SK-N-SH (cell line): ENCODE data around the gene WNT2. TPM values are rescaled to one million over a fixed set of nuclear protein-coding genes. Genes with fewer than 3 reads are reported as not detected.

Experiments used
- CTCF ChIA-PET: fragments of 300-600, 350-600 bp; formaldehyde crosslinking; extraction: SDS; loops from one replicate; lab custom pipeline; 2021; lab: Yijun Ruan, JAX
- POLR2A ChIA-PET: fragments of 350-600 bp; sonication (Branson Sonifier 250); formaldehyde crosslinking; extraction: SDS; loops from one replicate; lab custom pipeline; 2020; ENCODE audit warnings: antibody characterized with exemption, inconsistent platforms; lab: Yijun Ruan, JAX
- DNase-seq: peaks from one replicate; pipeline ENCODE4 v3.0.0; 2012
- H2AFZ ChIP-seq: fragments of 200-600 bp; sonication (generic); 2 replicates; pipeline ENCODE4 v1.8.1; 2016; ENCODE audit warnings: antibody characterized with exemption, mild to moderate bottlenecking, low read depth
- H3F3A ChIP-seq: fragments of 200-600 bp; sonication (generic); replicated peaks from 2 replicates; pipeline ENCODE3; 2016; ENCODE audit warnings: antibody characterized with exemption, mild to moderate bottlenecking; ENCODE audit not compliant: insufficient read depth
- H3K27ac ChIP-seq, 2 experiments: fragments of 200-500 bp in 1 of 2; fragments of 200-600 bp in 1 of 2; sonication (Bioruptor generic) in 1 of 2; sonication (generic), shearing (Covaris generic) in 1 of 2; 2 replicates each; pipeline versions ENCODE4 v1.5.1 to v1.6.1; 2014 to 2016; ENCODE audit warnings: low read depth in 2 of 2, inconsistent platforms in 1 of 2, low read length in 1 of 2, mild to moderate bottlenecking in 1 of 2, mixed read lengths in 1 of 2
- H3K27me3 ChIP-seq: fragments of 200-600 bp; sonication (generic), shearing (Covaris generic); 2 replicates; pipeline ENCODE4 v1.6.1; 2016; ENCODE audit warnings: mixed run types; ENCODE audit not compliant: insufficient read depth
- H3K36me3 ChIP-seq, 2 experiments: fragments of 200-500 bp in 1 of 2; fragments of 200-600 bp in 1 of 2; sonication (Bioruptor generic) in 1 of 2; sonication (generic) in 1 of 2; replicated peaks in 1 of 2; 2 replicates each; pipeline versions ENCODE3 to v1.5.1; 2014 to 2016; ENCODE audit warnings: low read length in 1 of 2, mild to moderate bottlenecking in 1 of 2; ENCODE audit not compliant: insufficient read depth in 2 of 2, control insufficient read depth in 1 of 2
- H3K4me1 ChIP-seq, 2 experiments: fragments of 200-500 bp in 1 of 2; fragments of 200-600 bp in 1 of 2; sonication (Bioruptor generic) in 1 of 2; sonication (generic), shearing (Covaris generic) in 1 of 2; 2 replicates each; pipeline versions ENCODE4 v1.5.1 to v1.6.1; 2014 to 2016; ENCODE audit warnings: low read depth in 1 of 2, low read length in 1 of 2, mixed run types in 1 of 2; ENCODE audit not compliant: insufficient read depth in 2 of 2, control insufficient read depth in 1 of 2
- H3K4me2 ChIP-seq: fragments of 200-600 bp; sonication (generic), shearing (Covaris generic); 2 replicates; pipeline ENCODE4 v1.6.1; 2017; ENCODE audit warnings: mixed run types
- H3K4me3 ChIP-seq, 2 experiments: fragments of 200-500 bp in 1 of 2; fragments of 200-600 bp in 1 of 2; sonication (Bioruptor generic) in 1 of 2; sonication (generic), shearing (Covaris generic) in 1 of 2; 2 replicates each; pipeline versions ENCODE4 v1.5.1 to v1.8.1; 2014 to 2016; ENCODE audit warnings: low read depth in 2 of 2, inconsistent platforms in 1 of 2, low read length in 1 of 2, mild to moderate bottlenecking in 1 of 2, mixed read lengths in 1 of 2, moderate library complexity in 1 of 2
- H3K79me2 ChIP-seq: fragments of 200-600 bp; sonication (generic); 2 replicates; pipeline ENCODE4 v1.8.1; 2017; ENCODE audit warnings: mild to moderate bottlenecking; ENCODE audit not compliant: insufficient read depth
- H3K9ac ChIP-seq: fragments of 200-600 bp; sonication (generic); 2 replicates; pipeline ENCODE4 v1.6.1; 2017; ENCODE audit warnings: mixed run types
- H3K9me2 ChIP-seq: fragments of 200-600 bp; sonication (generic); 2 replicates; pipeline ENCODE4 v1.6.1; 2017; ENCODE audit warnings: mixed run types
- H3K9me3 ChIP-seq: fragments of 200-600 bp; sonication (generic); 2 replicates; pipeline ENCODE4 v1.6.1; 2017; ENCODE audit warnings: mixed run types, mild to moderate bottlenecking, moderate library complexity
- H4K20me1 ChIP-seq: fragments of 200-600 bp; sonication (generic); 2 replicates; pipeline ENCODE4 v1.6.1; 2017; ENCODE audit warnings: mild to moderate bottlenecking, mixed run types; ENCODE audit not compliant: insufficient read depth
- CTCF ChIP-seq: fragments of 200-600 bp; sonication (generic); IDR thresholded peaks from 2 replicates; pipeline ENCODE4 v1.6.1; 2017; ENCODE audit warnings: antibody characterized with exemption, mild to moderate bottlenecking, moderate library complexity
- ELF1 ChIP-seq: IDR thresholded peaks from 2 replicates; pipeline ENCODE4 v1.4.0; 2012
- EP300 ChIP-seq, 2 experiments: IDR thresholded peaks; 2 replicates each; pipeline versions ENCODE4 v1.4.0 to v1.6.1; 2012; ENCODE audit warnings: borderline replicate concordance in 1 of 2, low read depth in 1 of 2, low read length in 1 of 2
- EZH2phosphoT487 ChIP-seq: fragments of 200-600 bp; sonication (generic); IDR thresholded peaks from 2 replicates; pipeline ENCODE4 v1.6.1; 2017; ENCODE audit warnings: low read depth, mixed run types, mild to moderate bottlenecking, antibody characterized with exemption, moderate library complexity, borderline replicate concordance
- GATA2 ChIP-seq: sonication (generic); formaldehyde crosslinking; IDR thresholded peaks from 2 replicates; pipeline ENCODE4 v1.5.0; 2020; ENCODE audit warnings: mild to moderate bottlenecking, missing genetic modification reagents
- MEF2A ChIP-seq: IDR thresholded peaks from 2 replicates; pipeline ENCODE4 v1.4.0; 2012; ENCODE audit warnings: low read depth, borderline replicate concordance
- MXI1 ChIP-seq: IDR thresholded peaks from 2 replicates; pipeline ENCODE4 v1.6.1; 2012; ENCODE audit warnings: mild to moderate bottlenecking, low read depth, low read length, improper control_type of control experiment
- NFIC ChIP-seq: IDR thresholded peaks from 2 replicates; pipeline ENCODE4 v1.4.0; 2012; ENCODE audit warnings: borderline replicate concordance
- NRF1 ChIP-seq: IDR thresholded peaks from 2 replicates; pipeline ENCODE4 v1.6.1; 2012; ENCODE audit warnings: low read depth, mild to moderate bottlenecking, low read length
- POLR2AphosphoS5 ChIP-seq: IDR thresholded peaks from 2 replicates; pipeline ENCODE4 v1.6.1; 2012; ENCODE audit warnings: low read depth, low read length
- RAD21 ChIP-seq: IDR thresholded peaks from 2 replicates; pipeline ENCODE4 v1.6.1; 2012; ENCODE audit warnings: mild to moderate bottlenecking, low read length
- RCOR1 ChIP-seq: fragments of 150-350 bp; IDR thresholded peaks from 2 replicates; pipeline ENCODE4 v1.6.1; 2017; ENCODE audit warnings: antibody characterized with exemption, low read length
- RFX5 ChIP-seq: IDR thresholded peaks from 2 replicates; pipeline ENCODE4 v1.6.1; 2012; ENCODE audit warnings: mild to moderate bottlenecking, improper control_type of control experiment, low read length
- RXRA ChIP-seq: IDR thresholded peaks from 2 replicates; pipeline ENCODE4 v1.4.0; 2012; ENCODE audit warnings: low read depth, mild to moderate bottlenecking, borderline replicate concordance
- SMC3 ChIP-seq: IDR thresholded peaks from 2 replicates; pipeline ENCODE4 v1.6.1; 2012; ENCODE audit warnings: low read depth, low read length, improper control_type of control experiment
- TCF12 ChIP-seq: IDR thresholded peaks from 2 replicates; pipeline ENCODE4 v1.4.0; 2012
- YY1 ChIP-seq: IDR thresholded peaks from 2 replicates; pipeline ENCODE4 v1.4.0; 2012; ENCODE audit warnings: low read depth, mild to moderate bottlenecking
- WGBS: methylation state at CpG from one replicate; pipeline ENCODE4 v1.1.6; 2017; ENCODE audit warnings: low lambda C conversion rate; 5-methylcytosine and 5-hydroxymethylcytosine counted together
- polyA plus RNA-seq, 3 experiments: library from polyadenylated mRNA; depleted of rRNA; stranded (reverse); fragments of >200 nt; gene quantifications; 2 replicates each; pipeline ENCODE4 v1.2.3, GENCODE V29; 2012
- TF ChIP-seq, protein P1 (sequence below): IDR thresholded peaks from 2 replicates; pipeline ENCODE4 v1.6.1; 2012; ENCODE audit warnings: mild to moderate bottlenecking, low read depth, low read length, moderate library complexity

WNT2 gene
- polyA plus RNA-seq, 1 of the 3 experiments (the other 2 are of a cell fraction), result not detected

GRCh38 chr7:117264716-117265115 is 58.1 kb downstream of the WNT2 start (continued):
- TF ChIP-seq RAD21 (no peak), ELF1 (no peak), RFX5 (no peak)

DNA sequence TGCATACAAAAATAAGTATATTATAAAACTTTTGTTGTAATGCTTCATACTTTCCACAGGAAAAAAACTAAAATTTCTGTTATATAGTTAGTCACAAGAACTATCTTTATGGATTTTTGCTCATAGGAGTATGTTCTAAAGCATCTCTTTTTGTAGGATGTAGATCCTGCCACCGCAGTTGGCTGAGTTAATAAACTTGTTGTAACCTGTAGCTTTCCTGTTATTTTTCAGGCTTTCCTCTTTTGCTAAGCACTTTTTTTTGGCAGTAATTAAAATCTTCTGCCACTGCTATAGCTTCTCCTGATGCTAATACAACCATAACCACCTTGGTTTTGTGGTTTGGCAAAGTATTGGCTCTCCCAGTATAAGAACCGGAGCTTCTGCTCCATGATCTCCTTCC is 60.3 kb downstream of the WNT2 start:
- WGBS, result 93% methylated on average over 2 of the region's 2 CpGs
- Histone ChIP-seq H4K20me1 (no peaks in the 10 kb centered on the region), H3K36me3 (no peaks in the 10 kb centered on the region), H3K79me2 (no peaks in the 10 kb centered on the region), H3K9ac (no peak overlapping the region), H3K4me2 (no peak overlapping the region), H2AFZ (no peak overlapping the region), H3K27me3 (no peaks in the 10 kb centered on the region), H3K9me2 (no peaks in the 10 kb centered on the region), H3K9me3 (0 out of 2 replicates have a peak, but pooled peaks cover 4% of the 10 kb centered on the region), H3K27ac (no peak overlapping the region), H3K4me1 (no peaks in the 10 kb centered on the region), H3F3A (no peaks in the 10 kb centered on the region), H3K4me3 (no peak overlapping the region)
- ChIA-PET POLR2A (no interaction called here), CTCF (interaction anchor here (0.7 kb wide), 1 partner anchor 82 kb away, joined by 3 read pairs; no protein-coding TSS in a partner anchor)
- no peak for TF ChIP-seq RCOR1
- TF ChIP-seq, protein P1, sequence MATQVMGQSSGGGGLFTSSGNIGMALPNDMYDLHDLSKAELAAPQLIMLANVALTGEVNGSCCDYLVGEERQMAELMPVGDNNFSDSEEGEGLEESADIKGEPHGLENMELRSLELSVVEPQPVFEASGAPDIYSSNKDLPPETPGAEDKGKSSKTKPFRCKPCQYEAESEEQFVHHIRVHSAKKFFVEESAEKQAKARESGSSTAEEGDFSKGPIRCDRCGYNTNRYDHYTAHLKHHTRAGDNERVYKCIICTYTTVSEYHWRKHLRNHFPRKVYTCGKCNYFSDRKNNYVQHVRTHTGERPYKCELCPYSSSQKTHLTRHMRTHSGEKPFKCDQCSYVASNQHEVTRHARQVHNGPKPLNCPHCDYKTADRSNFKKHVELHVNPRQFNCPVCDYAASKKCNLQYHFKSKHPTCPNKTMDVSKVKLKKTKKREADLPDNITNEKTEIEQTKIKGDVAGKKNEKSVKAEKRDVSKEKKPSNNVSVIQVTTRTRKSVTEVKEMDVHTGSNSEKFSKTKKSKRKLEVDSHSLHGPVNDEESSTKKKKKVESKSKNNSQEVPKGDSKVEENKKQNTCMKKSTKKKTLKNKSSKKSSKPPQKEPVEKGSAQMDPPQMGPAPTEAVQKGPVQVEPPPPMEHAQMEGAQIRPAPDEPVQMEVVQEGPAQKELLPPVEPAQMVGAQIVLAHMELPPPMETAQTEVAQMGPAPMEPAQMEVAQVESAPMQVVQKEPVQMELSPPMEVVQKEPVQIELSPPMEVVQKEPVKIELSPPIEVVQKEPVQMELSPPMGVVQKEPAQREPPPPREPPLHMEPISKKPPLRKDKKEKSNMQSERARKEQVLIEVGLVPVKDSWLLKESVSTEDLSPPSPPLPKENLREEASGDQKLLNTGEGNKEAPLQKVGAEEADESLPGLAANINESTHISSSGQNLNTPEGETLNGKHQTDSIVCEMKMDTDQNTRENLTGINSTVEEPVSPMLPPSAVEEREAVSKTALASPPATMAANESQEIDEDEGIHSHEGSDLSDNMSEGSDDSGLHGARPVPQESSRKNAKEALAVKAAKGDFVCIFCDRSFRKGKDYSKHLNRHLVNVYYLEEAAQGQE, result no peak
- TF ChIP-seq SMC3, result no peak
- no peak for TF ChIP-seq NFIC
- no peak for TF ChIP-seq EZH2phosphoT487
- no peak for TF ChIP-seq MEF2A
- TF ChIP-seq GATA2 (CRISPR knock-in tag), result no peak
- no peak for TF ChIP-seq CTCF
- TF ChIP-seq RAD21, result no peak
- TF ChIP-seq RXRA, result no peak
- TF ChIP-seq MXI1, result no peak
- no peak for TF ChIP-seq TCF12
- TF ChIP-seq YY1, result no peak
- no peak for TF ChIP-seq POLR2AphosphoS5
- TF ChIP-seq NRF1, result no peak
- no peak for TF ChIP-seq EP300 (IDR thresholded peaks at IDR 0.05; ENCODE audit: borderline replicate concordance in 1 of 2, low read depth in 1 of 2, low read length in 1 of 2)
- DNase-seq, result no peak
